ENCODE data around the gene SLC35B1. TPM values are rescaled to one million over a fixed set of nuclear protein-coding genes. Genes with fewer than 3 reads are reported as not detected.
A peak's percentile ranks its signal among the peaks of the same experiment; 100 is the strongest.

Gene SLC35B1
- total and polyA plus RNA-seq, 2 donors (not counting 1 experiment from before 2014, with no cell fraction given) = 32.3 to 47.2 TPM

- no peaks in the 10 kb centered on the region for H3K27me3 Mint-ChIP-seq
- intact Hi-C loops (cut with micrococcal nuclease) = no loop called here
- H3K79me2 ChIP-seq (ENCODE audit: control insufficient read depth, insufficient read depth, low read length) = peaks cover 99% of the 10 kb centered on the region
- H3K4me3 ChIP-seq (ENCODE audit: control extremely low read depth in 1 of 5, extremely low read depth in 1 of 5, insufficient read depth in 1 of 5, low read depth in 2 of 5, low read length in 4 of 5) = no peak overlapping the region
- no peaks in the 10 kb centered on the region for H3K9me3 ChIP-seq (ENCODE audit: control extremely low read depth in 1 of 3, control insufficient read depth in 2 of 3, insufficient read depth in 1 of 3, low read length in 2 of 3)
- peaks cover 37% of the 10 kb centered on the region for H3K4me1 Mint-ChIP-seq
- H3K4me1 ChIP-seq (ENCODE audit: control insufficient read depth in 2 of 2, insufficient read depth in 2 of 2, low read length in 2 of 2) = peaks cover 6 to 8% of the 10 kb centered on the region in 2 donors
- POLR2A ChIA-PET = interaction anchor here (0.6 kb wide), 1 partner anchor 1087 kb away, joined by 3 read pairs; no protein-coding TSS in a partner anchor
- DNase-seq (no peak), ATAC-seq (ENCODE audit: low read depth) (no peak)
- peak overlapping the region; percentile 0 for H3K27ac Mint-ChIP-seq
- TF ChIP-seq CTCF (IDR thresholded peaks at IDR 0.05) = no peak
- no peak for TF ChIP-seq EZH2 (IDR thresholded peaks at IDR 0.05; ENCODE audit: borderline replicate concordance, insufficient read depth, low read depth, low read length, poor library complexity, severe bottlenecking)
- H3K9ac ChIP-seq (ENCODE audit: low read length) = no peak overlapping the region
- WGBS (ENCODE audit: insufficient coverage) = 97% methylated on average over 2 of the region's 3 CpGs
- peak overlapping the region in 1 of 2 donors; percentile 63 for H3K27ac ChIP-seq (ENCODE audit: low read length in 2 of 2)
- no peaks in the 10 kb centered on the region for H3K27me3 ChIP-seq (replicated peaks in 1 of 4; ENCODE audit: control extremely low read depth in 1 of 4, control insufficient read depth in 3 of 4, insufficient read depth in 4 of 4, low read length in 3 of 4)
- H3K4me3 Mint-ChIP-seq = no peak overlapping the region
- H4K20me1 ChIP-seq (ENCODE audit: control insufficient read depth, insufficient read depth, low read length, poor library complexity, severe bottlenecking) = peaks cover 64% of the 10 kb centered on the region
- peak overlapping the region; percentile 9 for H3K4me2 ChIP-seq (replicated peaks; ENCODE audit: low read depth, low read length, poor library complexity, severe bottlenecking)
- H2AFZ ChIP-seq (ENCODE audit: insufficient read depth, low read depth, low read length, poor library complexity, severe bottlenecking) = no peak overlapping the region
- no peaks in the 10 kb centered on the region for H3K9me3 Mint-ChIP-seq (ENCODE audit: insufficient read depth)
- CTCF ChIA-PET = no interaction called here
- H3K36me3 ChIP-seq (replicated peaks in 1 of 2; ENCODE audit: control extremely low read depth in 1 of 2, control insufficient read depth in 1 of 2, extremely low read depth in 1 of 2, insufficient read depth in 2 of 2, low read length in 1 of 2) = peaks cover under 1 to 26% of the 10 kb centered on the region in 2 experiments
Observed at GRCh38 chr17:49664706-49665211, 43.0 kb downstream of the SLC35B1 start.

DNA sequence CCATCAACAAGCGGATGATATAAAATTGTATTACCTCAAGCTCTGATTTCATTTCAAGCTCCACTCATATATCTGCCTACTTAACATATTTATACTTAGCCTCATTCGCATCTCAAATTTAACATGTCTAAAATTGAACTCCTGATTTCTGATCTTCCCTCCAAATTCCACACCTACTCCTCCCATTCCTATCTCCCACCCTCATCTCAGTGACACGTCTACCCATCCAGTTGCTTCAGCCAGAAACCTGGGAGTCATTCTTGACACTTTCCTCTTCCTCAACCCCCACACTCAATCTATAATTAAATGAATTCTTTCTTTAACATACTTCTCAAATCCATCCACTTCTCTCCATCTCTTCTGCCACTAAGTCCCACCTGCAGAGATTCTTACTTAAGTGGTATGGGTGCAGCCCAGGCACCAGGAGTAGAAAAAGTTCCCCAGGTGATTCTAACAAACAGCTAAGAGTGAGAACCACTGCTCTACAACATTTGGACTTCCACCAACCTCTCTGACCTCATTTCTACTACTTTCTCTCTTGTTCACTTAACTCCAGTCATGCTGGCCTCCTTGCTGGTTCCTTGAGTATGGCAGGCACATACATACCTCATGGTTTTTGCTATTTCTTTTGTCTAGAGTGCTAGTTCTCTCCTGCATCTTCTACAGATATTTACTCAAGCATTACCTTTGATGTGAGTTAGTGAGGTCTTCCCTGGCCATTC lies 47.9 kb downstream of the SLC35B1 start:
- Histone ChIP-seq H3K9ac (ENCODE audit: low read length) (no peak overlapping the region), H3K27ac (ENCODE audit: low read length in 2 of 2) (no peak overlapping the region), H3K4me3 (ENCODE audit: control extremely low read depth in 1 of 5, extremely low read depth in 1 of 5, insufficient read depth in 1 of 5, low read depth in 2 of 5, low read length in 4 of 5) (no peak overlapping the region), H3K4me2 (replicated peaks; ENCODE audit: low read depth, low read length, poor library complexity, severe bottlenecking) (no peak overlapping the region), H3K27me3 (replicated peaks in 1 of 4; ENCODE audit: control extremely low read depth in 1 of 4, control insufficient read depth in 3 of 4, insufficient read depth in 4 of 4, low read length in 3 of 4) (no peaks in the 10 kb centered on the region), H2AFZ (ENCODE audit: insufficient read depth, low read depth, low read length, poor library complexity, severe bottlenecking) (no peak overlapping the region), H3K79me2 (ENCODE audit: control insufficient read depth, insufficient read depth, low read length) (peaks cover 99% of the 10 kb centered on the region), H3K36me3 (replicated peaks in 1 of 2; ENCODE audit: control extremely low read depth in 1 of 2, control insufficient read depth in 1 of 2, extremely low read depth in 1 of 2, insufficient read depth in 2 of 2, low read length in 1 of 2) (peaks cover 1 to 25% of the 10 kb centered on the region in 2 experiments), H3K4me1 (ENCODE audit: control insufficient read depth in 2 of 2, insufficient read depth in 2 of 2, low read length in 2 of 2) (peaks cover 4 to 8% of the 10 kb centered on the region in 2 donors), H4K20me1 (ENCODE audit: control insufficient read depth, insufficient read depth, low read length, poor library complexity, severe bottlenecking) (peaks cover 70% of the 10 kb centered on the region), H3K9me3 (ENCODE audit: control extremely low read depth in 1 of 3, control insufficient read depth in 2 of 3, insufficient read depth in 1 of 3, low read length in 2 of 3) (no peaks in the 10 kb centered on the region)
- Mint-ChIP-seq H3K4me3 (no peak overlapping the region), H3K4me1 (peaks cover 43% of the 10 kb centered on the region), H3K27me3 (no peaks in the 10 kb centered on the region), H3K27ac (no peak overlapping the region), H3K9me3 (ENCODE audit: insufficient read depth) (no peaks in the 10 kb centered on the region)
- ChIA-PET POLR2A (no interaction called here), CTCF (no interaction called here)
- DNase-seq = no peak
- ATAC-seq (ENCODE audit: low read depth) = no peak
- intact Hi-C loops (cut with micrococcal nuclease) = no loop called here
- TF ChIP-seq CTCF (IDR thresholded peaks at IDR 0.05) (no peak), EZH2 (IDR thresholded peaks at IDR 0.05; ENCODE audit: borderline replicate concordance, insufficient read depth, low read depth, low read length, poor library complexity, severe bottlenecking) (no peak)
- WGBS (ENCODE audit: insufficient coverage) = 92% methylated on average over 3 of the region's 3 CpGs

All from B cell (primary cell).